ENCODE data around the gene CTPS2. TPM values are rescaled to one million over a fixed set of nuclear protein-coding genes. Genes with fewer than 3 reads are reported as not detected.

CTPS2 gene
- polyA plus RNA-seq, 3 donors, result 1.4 to 3.4 (median 2.8) TPM

DNA sequence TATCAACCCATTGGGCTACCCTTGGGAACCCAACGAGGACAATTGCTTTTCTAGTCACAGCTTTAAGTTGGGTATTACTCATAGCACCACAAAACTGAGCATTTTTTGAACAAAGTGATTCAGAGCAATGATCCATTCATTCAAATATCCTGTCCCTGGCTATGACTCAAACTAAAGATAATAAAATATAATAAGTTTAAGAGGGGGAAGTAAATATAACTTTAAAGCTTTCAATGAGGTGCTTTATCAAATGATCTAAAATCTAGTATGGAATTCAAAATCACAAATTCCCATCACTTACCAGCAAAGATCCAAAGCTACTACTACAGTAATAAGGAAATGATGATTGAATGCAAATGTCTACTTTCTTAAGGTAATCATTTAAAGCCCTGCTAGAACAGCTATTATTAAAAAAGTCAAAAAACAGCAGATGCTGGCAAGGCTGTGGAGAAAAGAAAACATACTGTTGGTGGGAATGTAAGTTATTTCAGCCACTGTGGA lies 102.3 kb downstream of the CTPS2 start:
- Histone ChIP-seq H3K36me3 (replicated peaks in 1 of 2; ENCODE audit: control insufficient read depth in 1 of 2, insufficient read depth in 2 of 2, low read length in 2 of 2) (no peaks in the 10 kb centered on the region), H3K9me3 (replicated peaks in 1 of 2; ENCODE audit: control insufficient read depth in 1 of 2, insufficient read depth in 1 of 2, low read length in 2 of 2) (no peaks in the 10 kb centered on the region), H3K27me3 (ENCODE audit: control insufficient read depth in 2 of 2, insufficient read depth in 2 of 2, low read length in 2 of 2) (peaks cover 0 to 12% of the 10 kb centered on the region in 2 donors), H3K79me2 (ENCODE audit: insufficient read depth, low read length) (no peaks in the 10 kb centered on the region), H2AFZ (ENCODE audit: insufficient read depth, low read depth, low read length, poor library complexity, severe bottlenecking) (no peak overlapping the region), H3K27ac (ENCODE audit: low read depth in 1 of 2, low read length in 2 of 2) (no peak overlapping the region), H3K9ac (ENCODE audit: insufficient read depth, low read length, poor library complexity, severe bottlenecking) (no peak overlapping the region), H3K4me1 (ENCODE audit: control insufficient read depth in 1 of 2, insufficient read depth in 2 of 2, low read length in 2 of 2) (no peaks in the 10 kb centered on the region), H3K4me2 (replicated peaks; ENCODE audit: extremely low read depth, low read length, poor library complexity, severe bottlenecking) (no peak overlapping the region), H3K4me3 (replicated peaks in 1 of 3; ENCODE audit: low read depth in 2 of 3, low read length in 3 of 3) (no peak overlapping the region), H4K20me1 (ENCODE audit: insufficient read depth, low read length) (no peaks in the 10 kb centered on the region)
- Mint-ChIP-seq H3K36me3 (peaks cover 12 to 16% of the 10 kb centered on the region in 2 donors), H3K9me3 (peaks cover 0 to 2% (median 0%) of the 10 kb centered on the region in 7 donors), H3K4me3 (no peak overlapping the region), H3K27me3 (ENCODE audit: low read depth in 3 of 3) (peaks cover 0 to 24% (median 0%) of the 10 kb centered on the region in 3 donors), H3K27ac (no peak overlapping the region), H3K4me1 (no peaks in the 10 kb centered on the region)
- DNase-seq, result no peak
- intact Hi-C loops (cut with micrococcal nuclease), result no loop called here
- no peak for TF ChIP-seq CTCF (IDR thresholded peaks at IDR 0.05)
- WGBS (ENCODE audit: insufficient coverage), result no CpG with 5 or more reads among the region's 1 CpG

- H3K27me3 Mint-ChIP-seq (ENCODE audit: low read depth in 3 of 3), result peaks cover 0 to 8% (median 0%) of the 10 kb centered on the region in 3 donors
- Histone ChIP-seq H3K36me3 (replicated peaks in 1 of 2; ENCODE audit: control insufficient read depth in 1 of 2, insufficient read depth in 2 of 2, low read length in 2 of 2) (no peaks in the 10 kb centered on the region), H3K4me1 (ENCODE audit: control insufficient read depth in 1 of 2, insufficient read depth in 2 of 2, low read length in 2 of 2) (no peaks in the 10 kb centered on the region), H4K20me1 (ENCODE audit: insufficient read depth, low read length) (no peaks in the 10 kb centered on the region), H3K27me3 (ENCODE audit: control insufficient read depth in 2 of 2, insufficient read depth in 2 of 2, low read length in 2 of 2) (peaks cover 0 to 13% of the 10 kb centered on the region in 2 donors), H3K4me3 (replicated peaks in 1 of 3; ENCODE audit: low read depth in 2 of 3, low read length in 3 of 3) (no peak overlapping the region), H2AFZ (ENCODE audit: insufficient read depth, low read depth, low read length, poor library complexity, severe bottlenecking) (no peak overlapping the region), H3K27ac (ENCODE audit: low read depth in 1 of 2, low read length in 2 of 2) (no peak overlapping the region), H3K79me2 (ENCODE audit: insufficient read depth, low read length) (no peaks in the 10 kb centered on the region), H3K4me2 (replicated peaks; ENCODE audit: extremely low read depth, low read length, poor library complexity, severe bottlenecking) (no peak overlapping the region), H3K9me3 (replicated peaks in 1 of 2; ENCODE audit: control insufficient read depth in 1 of 2, insufficient read depth in 1 of 2, low read length in 2 of 2) (no peaks in the 10 kb centered on the region), H3K9ac (ENCODE audit: insufficient read depth, low read length, poor library complexity, severe bottlenecking) (no peak overlapping the region)
- DNase-seq, result no peak
- no peak overlapping the region for H3K4me3 Mint-ChIP-seq
- no peaks in the 10 kb centered on the region for H3K4me1 Mint-ChIP-seq
- intact Hi-C loops (cut with micrococcal nuclease), result no loop called here
- peaks cover 6 to 7% of the 10 kb centered on the region in 2 donors for H3K36me3 Mint-ChIP-seq
- H3K27ac Mint-ChIP-seq, result no peak overlapping the region
- no peak for TF ChIP-seq CTCF (IDR thresholded peaks at IDR 0.05)
- no CpG with 5 or more reads among the region's 4 CpGs for WGBS (ENCODE audit: insufficient coverage)
- H3K9me3 Mint-ChIP-seq, result peaks cover 0 to 3% (median 0%) of the 10 kb centered on the region in 7 donors
These were observed 106.2 kb downstream of the CTPS2 start for GRCh38 chrX:16606142-16606720.

Measured in CD14-positive monocyte (primary cell).